Calu3 (cell line): ENCODE results near the gene TJP2. TPM values are rescaled to one million over a fixed set of nuclear protein-coding genes. Genes with fewer than 3 reads are reported as not detected.

Experiments
- BruUV-seq: library from RNA; stranded (reverse); fragments of 400-500 nt; replicated peaks from 2 replicates; lab custom pipeline; 2021; lab: Mats Ljungman, UMichigan
- CTCF ChIA-PET: fragments of 300-600 bp; sonication (Branson Sonifier 250); formaldehyde crosslinking; loops from one replicate; lab custom pipeline; 2022; ENCODE audit warnings: antibody characterized with exemption; lab: Charles Lee
- DNase-seq: peaks from one replicate; pipeline ENCODE4 v3.0.0; 2022
- H3K27ac Mint-ChIP-seq: one replicate; pipeline ENCODE4 v1.8.0; 2022; ENCODE audit warnings: mixed read lengths; ENCODE audit not compliant: unreplicated experiment
- H3K27me3 Mint-ChIP-seq: one replicate; pipeline ENCODE4 v1.8.0; 2022; ENCODE audit warnings: mixed read lengths; ENCODE audit not compliant: unreplicated experiment
- H3K36me3 Mint-ChIP-seq: one replicate; pipeline ENCODE4 v1.8.0; 2022; ENCODE audit warnings: mild to moderate bottlenecking, moderate library complexity, mixed read lengths; ENCODE audit not compliant: insufficient read depth, unreplicated experiment
- H3K4me1 Mint-ChIP-seq: one replicate; pipeline ENCODE4 v1.8.0; 2022; ENCODE audit warnings: mild to moderate bottlenecking, low read depth, mixed read lengths; ENCODE audit not compliant: unreplicated experiment
- H3K4me3 Mint-ChIP-seq: one replicate; pipeline ENCODE4 v1.8.0; 2022; ENCODE audit warnings: mild to moderate bottlenecking, low read depth, moderate library complexity, mixed read lengths; ENCODE audit not compliant: unreplicated experiment
- H3K9me3 Mint-ChIP-seq: one replicate; pipeline ENCODE4 v1.8.0; 2022; ENCODE audit warnings: low read depth, mixed read lengths; ENCODE audit not compliant: unreplicated experiment
- CTCF ChIP-seq: fragments of 200-600 bp; IDR thresholded peaks from one replicate; pipeline ENCODE4 v1.8.0; 2022; ENCODE audit warnings: antibody characterized with exemption; ENCODE audit not compliant: unreplicated experiment
- intact Hi-C: fragments of 100-400 bp; cut with micrococcal nuclease; formaldehyde crosslinking; loops from one replicate; pipeline ENCODE4 v1.10.0; 2022; ENCODE audit not compliant: unreplicated experiment
- total RNA-seq: library from RNA; stranded (reverse); gene quantifications from 2 replicates; pipeline ENCODE4 v1.2.3, GENCODE V29; 2022

The TJP2 gene
- total RNA-seq, 1 experiment from 2014 or later = 139 TPM

DNA sequence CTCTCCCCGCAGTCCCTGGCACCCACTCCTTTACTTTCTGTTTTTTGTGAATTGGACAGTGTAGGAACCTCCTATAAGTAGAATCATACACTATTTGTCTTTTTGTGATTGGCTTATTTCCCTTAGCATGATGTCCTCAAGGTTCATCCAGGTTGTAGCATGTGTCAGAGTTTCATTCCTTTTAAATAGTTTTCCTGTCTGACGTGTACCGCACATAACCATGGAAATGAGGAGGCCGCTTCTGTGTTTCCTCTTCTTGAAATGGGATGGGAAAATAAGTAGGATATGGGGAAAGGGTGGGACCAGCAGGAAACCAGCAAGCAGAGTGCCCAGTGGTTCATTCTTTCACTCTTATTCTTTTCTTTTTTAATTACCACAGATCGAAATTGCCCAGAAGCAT is 78.4 kb downstream of the TJP2 start:
- intact Hi-C loops = no loop called here
- no peak overlapping the region for H3K27ac Mint-ChIP-seq
- peaks cover 46% of the 10 kb centered on the region for H3K36me3 Mint-ChIP-seq
- no peak overlapping the region for H3K4me3 Mint-ChIP-seq
- CTCF ChIA-PET = no interaction called here
- no peak for DNase-seq
- H3K9me3 Mint-ChIP-seq = no peaks in the 10 kb centered on the region
- H3K27me3 Mint-ChIP-seq = no peaks in the 10 kb centered on the region
- no peaks in the 10 kb centered on the region for H3K4me1 Mint-ChIP-seq
- no peak for TF ChIP-seq CTCF
- no TSS peak for BruUV-seq

GRCh38 chr9:69253057-69253456 is 79.0 kb downstream of the TJP2 start:
- no peaks in the 10 kb centered on the region for H3K4me1 Mint-ChIP-seq
- no peak for TF ChIP-seq CTCF
- H3K27ac Mint-ChIP-seq = no peak overlapping the region
- intact Hi-C loops = no loop called here
- CTCF ChIA-PET = no interaction called here
- no peaks in the 10 kb centered on the region for H3K9me3 Mint-ChIP-seq
- H3K4me3 Mint-ChIP-seq = no peak overlapping the region
- no TSS peak for BruUV-seq
- H3K27me3 Mint-ChIP-seq = no peaks in the 10 kb centered on the region
- H3K36me3 Mint-ChIP-seq = peaks cover 44% of the 10 kb centered on the region
- DNase-seq = no peak

- Mint-ChIP-seq H3K27ac (no peak overlapping the region), H3K4me3 (no peak overlapping the region), H3K9me3 (no peaks in the 10 kb centered on the region), H3K36me3 (peaks cover 48% of the 10 kb centered on the region), H3K27me3 (no peaks in the 10 kb centered on the region), H3K4me1 (no peaks in the 10 kb centered on the region)
- TF ChIP-seq CTCF = no peak
- DNase-seq = no peak
- no TSS peak for BruUV-seq
- intact Hi-C loops = no loop called here
- CTCF ChIA-PET = no interaction called here
Observed at GRCh38 chr9:69254223-69254622, 80.1 kb downstream of the TJP2 start.

- peaks cover 46% of the 10 kb centered on the region for H3K36me3 Mint-ChIP-seq
- H3K9me3 Mint-ChIP-seq = no peaks in the 10 kb centered on the region
- BruUV-seq = no TSS peak
- no peak overlapping the region for H3K4me3 Mint-ChIP-seq
- H3K4me1 Mint-ChIP-seq = no peaks in the 10 kb centered on the region
- no peak for TF ChIP-seq CTCF
- no peak for DNase-seq
- intact Hi-C loops = no loop called here
- CTCF ChIA-PET = no interaction called here
- H3K27me3 Mint-ChIP-seq = no peaks in the 10 kb centered on the region
- no peak overlapping the region for H3K27ac Mint-ChIP-seq
Observed at GRCh38 chr9:69255591-69255990, 81.5 kb downstream of the TJP2 start.

GRCh38 chr9:69258551-69258950 is 84.5 kb downstream of the TJP2 start:
- CTCF ChIA-PET = no interaction called here
- no peaks in the 10 kb centered on the region for H3K9me3 Mint-ChIP-seq
- no peak overlapping the region for H3K4me3 Mint-ChIP-seq
- no peak overlapping the region for H3K27ac Mint-ChIP-seq
- no peak for TF ChIP-seq CTCF
- BruUV-seq = no TSS peak
- no peak for DNase-seq
- intact Hi-C loops = no loop called here
- no peaks in the 10 kb centered on the region for H3K27me3 Mint-ChIP-seq
- H3K36me3 Mint-ChIP-seq = peaks cover 29% of the 10 kb centered on the region
- H3K4me1 Mint-ChIP-seq = no peaks in the 10 kb centered on the region
